A673 (cell line): ENCODE data around the gene PDE4A. TPM values are rescaled to one million over a fixed set of nuclear protein-coding genes. Genes with fewer than 3 reads are reported as not detected.
A peak's percentile ranks its signal among the peaks of the same experiment; 100 is the strongest.

ENCODE experiments used
- BruUV-seq: library from RNA; stranded (reverse); fragments of 400-500 nt; replicated peaks from 2 replicates; lab custom pipeline; 2021; lab: Mats Ljungman, UMichigan
- CTCF ChIA-PET: fragments of 300-600 bp; sonication (Branson Sonifier 250); formaldehyde crosslinking; loops from one replicate; lab custom pipeline; 2022; ENCODE audit warnings: antibody characterized with exemption; lab: Charles Lee
- POLR2A ChIA-PET: fragments of 300-600 bp; sonication (Branson Sonifier 250); formaldehyde crosslinking; loops from one replicate; lab custom pipeline; 2022; ENCODE audit warnings: antibody characterized with exemption; ENCODE audit not compliant: low non-redundant PET; lab: Charles Lee
- DNase-seq: peaks from one replicate; pipeline ENCODE4 v3.0.0-alpha.2; 2015; ENCODE audit warnings: low spot score
- H3K27ac ChIP-seq: fragments of 200-600 bp; sonication (generic); 2 replicates; pipeline ENCODE4 v1.5.1; 2016; ENCODE audit warnings: mixed run types, low read depth, mild to moderate bottlenecking, mixed read lengths, antibody characterized with exemption, low read length; ENCODE audit not compliant: poor library complexity, severe bottlenecking
- H3K27me3 ChIP-seq: fragments of 200-600 bp; sonication (generic); replicated peaks from 2 replicates; pipeline ENCODE4 v1.6.1; 2017; ENCODE audit warnings: mixed run types, low read depth, mild to moderate bottlenecking, mixed read lengths, antibody characterized with exemption, low read length; ENCODE audit not compliant: insufficient read depth, poor library complexity
- H3K36me3 ChIP-seq: fragments of 200-600 bp; sonication (generic); 2 replicates; pipeline ENCODE4 v1.6.1; 2016; ENCODE audit warnings: mixed run types, mild to moderate bottlenecking, mixed read lengths, antibody characterized with exemption, low read length; ENCODE audit not compliant: insufficient read depth, poor library complexity, severe bottlenecking
- H3K4me1 ChIP-seq: fragments of 200-600 bp; sonication (generic); 2 replicates; pipeline ENCODE4 v1.6.1; 2017; ENCODE audit warnings: mixed run types, mild to moderate bottlenecking, mixed read lengths, antibody characterized with exemption, low read length; ENCODE audit not compliant: insufficient read depth, poor library complexity, severe bottlenecking
- H3K4me3 ChIP-seq: fragments of 200-600 bp; sonication (generic); 2 replicates; pipeline ENCODE4 v1.5.1; 2016; ENCODE audit warnings: low read depth, mixed run types, mild to moderate bottlenecking, mixed read lengths, low read length; ENCODE audit not compliant: poor library complexity, severe bottlenecking
- H3K9me3 ChIP-seq: fragments of 200-600 bp; sonication (generic); 2 replicates; pipeline ENCODE4 v1.6.1; 2016; ENCODE audit warnings: mixed run types, low read depth, mild to moderate bottlenecking, mixed read lengths, antibody characterized with exemption, low read length; ENCODE audit not compliant: poor library complexity, severe bottlenecking
- EZH2 ChIP-seq: fragments of 200-600 bp; sonication (generic); IDR thresholded peaks from 2 replicates; pipeline ENCODE4 v1.6.1; 2017; ENCODE audit warnings: borderline replicate concordance, low read depth, mild to moderate bottlenecking, mixed read lengths, antibody characterized with exemption, low read length; ENCODE audit not compliant: poor library complexity, severe bottlenecking
- intact Hi-C: fragments of 100-400 bp; cut with micrococcal nuclease; formaldehyde crosslinking; loops from one replicate; pipeline ENCODE4 v1.10.0; 2022; ENCODE audit not compliant: unreplicated experiment
- total RNA-seq: library from RNA; stranded (reverse); gene quantifications from 2 replicates; pipeline ENCODE4 v1.2.3, GENCODE V29; 2021
- TF ChIP-seq, protein P1 (sequence below): fragments of 300-800, 200-600 bp; sonication (generic); conservative IDR thresholded peaks from 2 replicates; pipeline ENCODE4 v1.5.1; 2017; ENCODE audit warnings: low read depth, mild to moderate bottlenecking, antibody characterized with exemption, low read length, moderate library complexity, mixed read lengths

PDE4A gene
- total RNA-seq, 1 experiment from 2014 or later: 40.1 TPM

DNA sequence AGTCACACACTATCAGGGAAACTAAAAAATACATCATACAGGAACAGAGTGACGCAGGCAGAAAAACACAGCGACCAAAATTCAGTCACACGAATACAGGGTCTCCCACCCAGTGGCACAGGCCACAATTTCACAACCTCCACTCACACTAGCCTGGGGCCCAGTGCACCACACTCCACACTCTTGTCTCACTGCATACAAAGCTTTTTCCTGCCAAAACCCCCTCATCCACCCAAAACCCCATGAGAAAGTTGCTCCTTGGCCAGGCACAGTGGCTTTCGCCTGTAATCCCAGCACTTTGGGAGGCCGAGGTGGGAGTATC lies 95.7 kb downstream of the PDE4A start:
- H3K4me3 ChIP-seq: no peak overlapping the region
- intact Hi-C loops: no loop called here
- ChIA-PET CTCF (no interaction called here), POLR2A (no interaction called here)
- H3K9me3 ChIP-seq: no peaks in the 10 kb centered on the region
- no peak for DNase-seq
- peaks cover 30% of the 10 kb centered on the region for H3K27me3 ChIP-seq
- TF ChIP-seq, protein P1, sequence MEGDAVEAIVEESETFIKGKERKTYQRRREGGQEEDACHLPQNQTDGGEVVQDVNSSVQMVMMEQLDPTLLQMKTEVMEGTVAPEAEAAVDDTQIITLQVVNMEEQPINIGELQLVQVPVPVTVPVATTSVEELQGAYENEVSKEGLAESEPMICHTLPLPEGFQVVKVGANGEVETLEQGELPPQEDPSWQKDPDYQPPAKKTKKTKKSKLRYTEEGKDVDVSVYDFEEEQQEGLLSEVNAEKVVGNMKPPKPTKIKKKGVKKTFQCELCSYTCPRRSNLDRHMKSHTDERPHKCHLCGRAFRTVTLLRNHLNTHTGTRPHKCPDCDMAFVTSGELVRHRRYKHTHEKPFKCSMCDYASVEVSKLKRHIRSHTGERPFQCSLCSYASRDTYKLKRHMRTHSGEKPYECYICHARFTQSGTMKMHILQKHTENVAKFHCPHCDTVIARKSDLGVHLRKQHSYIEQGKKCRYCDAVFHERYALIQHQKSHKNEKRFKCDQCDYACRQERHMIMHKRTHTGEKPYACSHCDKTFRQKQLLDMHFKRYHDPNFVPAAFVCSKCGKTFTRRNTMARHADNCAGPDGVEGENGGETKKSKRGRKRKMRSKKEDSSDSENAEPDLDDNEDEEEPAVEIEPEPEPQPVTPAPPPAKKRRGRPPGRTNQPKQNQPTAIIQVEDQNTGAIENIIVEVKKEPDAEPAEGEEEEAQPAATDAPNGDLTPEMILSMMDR: no peak
- TF ChIP-seq EZH2: no peak
- no peak overlapping the region for H3K27ac ChIP-seq
- no peaks in the 10 kb centered on the region for H3K36me3 ChIP-seq
- BruUV-seq: no TSS peak
- H3K4me1 ChIP-seq: no peaks in the 10 kb centered on the region

DNA sequence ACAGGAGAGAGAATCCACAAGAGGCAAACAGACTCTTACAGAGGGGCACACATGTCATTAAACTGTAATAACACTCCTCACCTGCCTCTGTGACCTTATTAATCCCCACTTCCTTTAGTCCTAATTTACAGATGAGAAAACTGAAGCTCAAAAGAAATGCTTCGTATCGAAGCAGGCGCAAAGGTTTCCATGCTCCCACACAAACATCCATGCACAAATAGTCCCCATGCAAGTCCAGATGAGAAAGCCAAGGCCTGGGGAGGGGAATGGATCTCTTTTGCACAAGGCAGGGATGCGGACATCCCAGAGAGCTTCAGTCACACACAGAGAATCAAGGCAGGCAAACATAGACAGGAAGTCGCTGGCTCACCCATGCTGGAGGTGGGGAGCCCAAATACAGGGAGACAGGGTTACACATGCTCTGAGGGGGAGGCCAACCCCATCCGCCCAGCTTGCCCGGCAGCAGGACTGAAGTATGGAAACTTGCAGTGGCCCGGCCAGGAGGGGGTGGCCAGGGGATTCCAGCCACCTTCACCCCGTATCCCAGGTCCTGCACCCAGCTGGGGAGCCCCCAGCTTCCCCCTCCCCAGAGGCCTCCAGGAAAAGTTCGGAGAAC lies 96.4 kb downstream of the PDE4A start:
- no peaks in the 10 kb centered on the region for H3K9me3 ChIP-seq
- intact Hi-C loops: no loop called here
- no TSS peak for BruUV-seq
- TF ChIP-seq, protein P1: no peak
- no peak for TF ChIP-seq EZH2
- no peak for DNase-seq
- peaks cover 30% of the 10 kb centered on the region for H3K27me3 ChIP-seq
- no peak overlapping the region for H3K27ac ChIP-seq
- ChIA-PET POLR2A (no interaction called here), CTCF (no interaction called here)
- H3K36me3 ChIP-seq: no peaks in the 10 kb centered on the region
- peak overlapping the region; percentile 53 for H3K4me3 ChIP-seq
- no peaks in the 10 kb centered on the region for H3K4me1 ChIP-seq

DNA sequence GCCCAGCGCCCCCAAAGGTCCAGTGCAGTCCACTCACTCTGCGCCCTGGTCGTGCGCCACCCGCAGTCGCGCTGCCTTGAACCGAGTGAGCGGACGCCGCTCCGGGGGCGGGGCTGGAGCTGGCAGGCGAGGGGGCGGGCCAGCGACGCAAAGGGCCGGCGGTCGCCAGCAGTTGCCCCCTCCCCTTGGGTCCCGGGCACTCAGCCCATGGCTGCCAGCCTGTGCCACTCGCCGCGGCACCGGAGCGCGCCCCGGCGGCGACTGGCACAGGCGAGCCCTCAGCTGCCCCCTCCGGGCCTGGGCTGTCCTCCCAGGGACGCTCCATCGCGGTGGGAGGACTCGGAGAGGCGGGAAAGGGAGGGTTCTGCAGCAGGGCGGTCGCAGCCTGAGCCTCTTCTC lies 97.0 kb downstream of the PDE4A start, which contains the start of gene S1PR5:
S1PR5 (minus strand) TSS at position 87 of the 399 bp plus-strand sequence. CDS start 2,436 bp downstream, outside the sequence.
- no peak for TF ChIP-seq EZH2
- TF ChIP-seq, protein P1: no peak
- H3K27ac ChIP-seq: no peak within 1 kb of the TSS
- H3K4me3 ChIP-seq: peak within 1 kb of the TSS; percentile 53

More for the DNA sequence above, 97.0 kb downstream of the PDE4A start, which contains the start of gene S1PR5:
- peaks cover 26% of the 10 kb centered on the region for H3K27me3 ChIP-seq
- no peaks in the 10 kb centered on the region for H3K36me3 ChIP-seq
- BruUV-seq: no TSS peak
- ChIA-PET CTCF (no interaction called here), POLR2A (no interaction called here)
- DNase-seq: peak; percentile 24
- no peaks in the 10 kb centered on the region for H3K9me3 ChIP-seq
- intact Hi-C loops: no loop called here
- H3K4me1 ChIP-seq: no peaks in the 10 kb centered on the region
